Esophagus squamous epithelium (tissue), 4 donors: ENCODE measurements around the gene ERO1B.

Experiments used
- CTCF ChIP-seq, 6 experiments: fragments of 450-650 bp in 4 of 6; fragments of 200-600 bp in 2 of 6; sonication (generic) in 2 of 6; IDR thresholded peaks; one replicate each; pipeline ENCODE4 v1.5.1; 2016 to 2019; ENCODE audit warnings: antibody characterized with exemption in 6 of 6, mild to moderate bottlenecking in 4 of 6, moderate library complexity in 4 of 6
- POLR2A ChIP-seq, 4 donors: fragments of 450-650 bp; IDR thresholded peaks; one replicate each; pipeline ENCODE4 v1.6.1; 2017; ENCODE audit warnings: antibody characterized with exemption in 4 of 4, mild to moderate bottlenecking in 4 of 4, moderate library complexity in 3 of 4

DNA sequence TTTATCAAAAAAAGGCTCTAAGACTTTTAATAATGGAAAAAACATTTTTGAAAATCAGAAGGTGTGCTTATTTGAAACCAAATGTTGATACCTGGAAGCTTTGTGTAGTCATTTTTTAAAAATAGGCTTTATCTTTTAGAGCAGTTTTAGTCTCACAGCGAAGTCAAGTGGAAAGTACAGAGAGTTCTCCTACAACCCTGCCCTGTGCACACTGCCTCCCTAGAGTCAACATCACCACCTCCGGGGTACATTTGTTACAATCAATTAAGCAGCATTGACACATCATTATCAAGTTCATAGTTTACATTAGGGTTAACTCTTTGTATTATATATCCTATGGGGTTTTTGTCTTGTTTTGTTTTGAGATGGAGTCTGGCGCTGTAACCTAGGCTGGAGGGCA lies 10.7 kb upstream of the ERO1B start:
- TF ChIP-seq CTCF (IDR thresholded peaks at IDR 0.05) (no peak), POLR2A (IDR thresholded peaks at IDR 0.05) (no peak)
